ENCODE data around the gene SNX15. TPM values are rescaled to one million over a fixed set of nuclear protein-coding genes. Genes with fewer than 3 reads are reported as not detected.

SNX15 gene
- total and polyA plus RNA-seq, 2 donors (not counting 3 experiments of a cell fraction or from before 2014, with no cell fraction given), result 15.5 to 21.8 TPM

DNA sequence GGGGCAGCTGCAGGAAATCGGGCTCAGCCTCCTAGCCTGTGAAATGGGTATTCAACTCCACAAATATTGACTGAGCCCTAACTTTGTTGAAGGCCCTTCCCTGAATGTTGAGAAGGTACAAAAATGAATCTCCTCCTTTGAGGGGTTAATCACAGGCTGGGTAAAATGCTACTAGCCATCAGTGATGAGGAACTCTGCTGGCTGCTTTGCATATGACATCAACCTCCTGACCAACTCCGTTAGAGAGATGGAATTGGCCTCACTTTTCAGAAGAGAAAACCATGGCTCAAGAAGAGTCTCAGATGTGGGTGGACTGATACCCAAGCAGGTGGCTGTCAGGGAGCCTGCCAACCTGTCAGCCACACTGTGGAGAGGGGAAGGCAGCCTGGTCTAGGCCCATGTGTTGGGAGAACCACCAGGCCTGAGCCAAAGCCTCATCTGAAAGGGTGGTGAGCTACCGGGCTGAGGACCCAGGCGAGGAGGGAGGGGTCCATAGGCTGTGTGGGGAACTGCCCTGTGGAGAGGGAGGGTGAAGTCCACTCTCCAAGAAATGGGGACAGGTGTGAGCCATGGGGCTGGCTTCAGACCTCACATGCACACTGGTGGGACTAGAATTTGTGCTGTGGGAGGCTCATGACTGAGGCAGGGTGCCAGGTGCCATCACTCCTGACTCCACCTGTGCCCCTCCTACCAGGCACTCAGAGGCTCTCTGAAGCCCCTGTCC lies 44.8 kb downstream of the SNX15 start:
- H3K9me3 ChIP-seq (replicated peaks; ENCODE audit: control insufficient read depth, insufficient read depth, low read length), result no peaks in the 10 kb centered on the region
- dilution Hi-C loops (cut with MboI; ENCODE audit: extremely low pct_ligation_motif_present, low sequenced_read_pairs) (no loop called here), intact Hi-C loops (cut with micrococcal nuclease) (no loop called here)
- H2AFZ ChIP-seq (ENCODE audit: low read depth, low read length), result no peak overlapping the region
- DNase-seq (ENCODE audit: low read depth, low spot score) (no peak), FAIRE-seq (no peak)
- no peak overlapping the region for H3K4me3 ChIP-seq (replicated peaks in 1 of 3; ENCODE audit: insufficient read depth in 1 of 3, low read depth in 1 of 3, low read length in 3 of 3)
- no peaks in the 10 kb centered on the region for H4K20me1 ChIP-seq (replicated peaks; ENCODE audit: control insufficient read depth, extremely low read depth, insufficient read depth, low read length)
- ChIA-PET POLR2A (interaction anchor here (0.6 to 0.7 kb wide), 2 partner anchors 14 to 190 kb away, joined by 3 to 4 read pairs; partner anchors contain the start of genes NAALADL1 and POLA2), CTCF (no interaction called here)
- H3K9me1 ChIP-seq (replicated peaks; ENCODE audit: control insufficient read depth, extremely low read depth, insufficient read depth, low read length), result no peaks in the 10 kb centered on the region
- H3K4me1 ChIP-seq (ENCODE audit: control insufficient read depth, extremely low read depth, insufficient read depth, low read length), result no peaks in the 10 kb centered on the region
- TF ChIP-seq EZH2 (IDR thresholded peaks at IDR 0.05; ENCODE audit: borderline replicate concordance, low read depth, low read length, severe bottlenecking) (no peak), MYC (IDR thresholded peaks at IDR 0.05; ENCODE audit: low read depth, low read length) (no peak), POLR2AphosphoS5 (IDR thresholded peaks at IDR 0.05; ENCODE audit: insufficient read depth, low read depth, low read length) (no peak), JUN (IDR thresholded peaks at IDR 0.05; ENCODE audit: borderline replicate concordance, insufficient read depth, insufficient read length, low read depth) (no peak), GATA2 (IDR thresholded peaks at IDR 0.05; ENCODE audit: insufficient read depth, insufficient read length, low read depth, low read length) (no peak), POLR2A (IDR thresholded peaks at IDR 0.05; ENCODE audit: low read depth, low read length) (no peak), FOS (IDR thresholded peaks at IDR 0.05; ENCODE audit: borderline replicate concordance, insufficient read depth, low read length) (no peak)
- TF ChIP-seq, protein P1, sequence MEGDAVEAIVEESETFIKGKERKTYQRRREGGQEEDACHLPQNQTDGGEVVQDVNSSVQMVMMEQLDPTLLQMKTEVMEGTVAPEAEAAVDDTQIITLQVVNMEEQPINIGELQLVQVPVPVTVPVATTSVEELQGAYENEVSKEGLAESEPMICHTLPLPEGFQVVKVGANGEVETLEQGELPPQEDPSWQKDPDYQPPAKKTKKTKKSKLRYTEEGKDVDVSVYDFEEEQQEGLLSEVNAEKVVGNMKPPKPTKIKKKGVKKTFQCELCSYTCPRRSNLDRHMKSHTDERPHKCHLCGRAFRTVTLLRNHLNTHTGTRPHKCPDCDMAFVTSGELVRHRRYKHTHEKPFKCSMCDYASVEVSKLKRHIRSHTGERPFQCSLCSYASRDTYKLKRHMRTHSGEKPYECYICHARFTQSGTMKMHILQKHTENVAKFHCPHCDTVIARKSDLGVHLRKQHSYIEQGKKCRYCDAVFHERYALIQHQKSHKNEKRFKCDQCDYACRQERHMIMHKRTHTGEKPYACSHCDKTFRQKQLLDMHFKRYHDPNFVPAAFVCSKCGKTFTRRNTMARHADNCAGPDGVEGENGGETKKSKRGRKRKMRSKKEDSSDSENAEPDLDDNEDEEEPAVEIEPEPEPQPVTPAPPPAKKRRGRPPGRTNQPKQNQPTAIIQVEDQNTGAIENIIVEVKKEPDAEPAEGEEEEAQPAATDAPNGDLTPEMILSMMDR (IDR thresholded peaks at IDR 0.05; ENCODE audit: extremely low read depth in 1 of 2, insufficient read depth in 1 of 2, low read depth in 1 of 2, low read length in 2 of 2), result no peak
- H3K36me3 ChIP-seq (ENCODE audit: control insufficient read depth in 2 of 2, extremely low read depth in 1 of 2, insufficient read depth in 2 of 2, low read length in 2 of 2), result no peaks in the 10 kb centered on the region
- H3K27ac ChIP-seq (ENCODE audit: insufficient read depth, low read depth, low read length), result no peak overlapping the region
- no peak overlapping the region for H3K9ac ChIP-seq (replicated peaks; ENCODE audit: extremely low read depth, insufficient read depth, low read length)
- no TSS peak for BruUV-seq (replicated peaks)
- no peaks in the 10 kb centered on the region for H3K79me2 ChIP-seq (ENCODE audit: control insufficient read depth, insufficient read depth, low read length)
- H3K4me2 ChIP-seq (ENCODE audit: insufficient read depth, low read length), result no peak overlapping the region
- H3K27me3 ChIP-seq (ENCODE audit: control insufficient read depth in 2 of 2, insufficient read depth in 2 of 2, low read length in 2 of 2), result no peaks in the 10 kb centered on the region
